NCI-H128 (cell line): ENCODE measurements around the gene CALY.

ENCODE experiments used
- DNase-seq: peaks from one replicate; lab custom pipeline; 2025; ENCODE audit not compliant: unreplicated experiment; lab: John Stamatoyannopoulos, UW

The CALY gene

DNA sequence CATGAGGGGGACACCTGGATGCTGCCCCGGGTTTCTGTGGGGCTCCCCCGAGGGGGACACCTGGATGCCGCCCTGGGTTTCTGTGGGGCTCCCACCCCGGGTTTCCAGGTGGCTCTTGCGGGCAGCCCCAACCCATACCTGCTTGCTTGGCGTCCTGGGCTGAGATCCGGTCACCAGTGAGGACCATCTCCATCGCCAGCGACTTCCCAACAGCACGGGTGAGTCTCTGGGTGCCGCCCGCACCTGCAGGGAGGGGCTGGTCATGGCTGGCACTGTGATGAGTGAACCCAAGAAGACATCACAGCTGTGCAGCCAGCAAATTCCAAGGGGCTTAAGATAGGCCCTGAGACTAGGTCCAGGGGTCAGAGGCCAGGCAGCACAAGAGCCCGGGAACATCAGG lies 30.1 kb upstream of the CALY start:
- no peak for DNase-seq

DNA sequence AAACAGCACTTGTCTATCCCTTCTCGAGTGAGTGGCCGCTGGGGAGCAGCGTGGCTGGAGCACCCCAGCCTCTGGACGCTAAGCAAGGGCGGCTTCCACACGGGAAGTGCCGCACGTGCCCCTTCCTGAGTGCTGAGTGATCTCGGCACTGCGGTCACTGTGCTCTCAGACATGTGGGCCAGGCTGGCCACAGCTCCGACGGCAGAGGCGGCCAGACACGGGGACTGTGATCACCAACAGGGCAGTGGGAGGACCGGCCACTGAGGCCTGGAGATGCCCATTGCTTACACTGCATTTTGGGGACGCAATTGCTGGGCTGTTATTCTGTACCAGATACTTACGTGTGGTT lies 29.4 kb upstream of the CALY start:
- no peak for DNase-seq

DNA sequence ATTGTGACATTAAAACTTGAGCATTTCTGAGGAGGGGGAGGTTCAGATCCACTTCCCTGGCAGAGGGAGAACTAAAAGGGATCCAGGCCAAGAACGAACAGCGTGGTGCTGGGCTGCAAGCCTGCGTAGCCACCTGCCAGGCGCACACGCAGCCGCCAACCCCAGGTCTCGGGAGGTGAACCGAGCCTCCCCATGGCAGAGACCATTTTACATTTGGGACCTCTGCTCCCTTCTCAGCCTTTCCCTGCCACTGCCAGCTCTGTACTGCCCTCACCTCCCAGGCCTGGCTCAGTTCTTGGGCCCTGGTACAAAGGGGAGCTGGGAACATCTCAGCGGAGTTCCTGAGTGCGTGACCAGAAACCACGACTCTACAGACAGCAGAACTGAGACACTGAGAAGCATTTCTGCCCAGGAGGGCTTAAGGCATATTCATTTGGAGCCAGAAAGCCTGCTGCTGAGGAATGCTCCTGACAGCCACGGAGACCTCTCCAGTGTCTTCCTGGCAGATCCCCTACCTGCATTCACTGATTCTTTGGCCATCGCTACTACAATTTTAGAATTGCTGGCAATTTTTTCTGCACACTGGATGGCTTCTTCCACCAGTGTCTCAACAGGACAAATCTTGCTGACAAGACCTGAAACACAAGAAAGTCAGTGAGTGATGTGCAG lies 28.9 kb upstream of the CALY start:
- DNase-seq: no peak

DNA sequence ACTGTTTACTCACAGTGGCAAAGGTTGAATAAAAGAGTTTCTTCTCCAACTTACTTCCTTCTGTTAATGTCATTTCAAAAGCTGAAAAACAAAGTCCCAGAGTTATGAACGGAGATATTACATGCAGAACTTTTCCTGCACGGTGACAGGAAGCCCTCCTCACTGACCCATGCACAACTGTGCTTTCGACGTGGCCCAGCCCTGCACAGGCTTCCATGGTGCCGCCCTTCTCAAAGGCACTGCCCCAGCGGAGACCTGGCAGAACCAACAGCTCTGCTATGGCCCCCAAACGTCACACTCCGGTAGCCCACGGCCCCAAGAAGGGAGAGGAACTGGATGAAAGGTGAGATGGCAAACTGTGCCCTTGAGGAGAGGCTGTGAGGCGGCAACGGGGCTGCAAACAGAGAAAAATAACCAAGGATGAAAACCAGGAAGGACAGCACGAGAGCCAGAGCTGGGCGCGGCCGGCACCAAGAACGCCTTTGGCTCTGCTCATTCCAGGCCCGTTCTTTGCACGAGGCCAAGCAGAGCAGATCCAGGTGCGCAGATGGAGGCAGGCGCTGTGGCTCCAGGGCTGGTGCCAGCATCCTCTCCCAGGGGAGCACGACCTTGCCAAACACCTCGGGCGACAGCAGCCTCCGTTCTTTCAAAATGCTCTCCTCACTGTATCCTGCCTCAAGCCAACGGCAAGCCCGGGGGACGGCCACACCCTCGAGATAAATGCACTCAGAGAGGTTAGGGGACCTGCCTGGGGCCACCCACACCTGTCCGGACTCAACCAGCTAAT lies 28.1 kb upstream of the CALY start:
- no peak for DNase-seq

DNA sequence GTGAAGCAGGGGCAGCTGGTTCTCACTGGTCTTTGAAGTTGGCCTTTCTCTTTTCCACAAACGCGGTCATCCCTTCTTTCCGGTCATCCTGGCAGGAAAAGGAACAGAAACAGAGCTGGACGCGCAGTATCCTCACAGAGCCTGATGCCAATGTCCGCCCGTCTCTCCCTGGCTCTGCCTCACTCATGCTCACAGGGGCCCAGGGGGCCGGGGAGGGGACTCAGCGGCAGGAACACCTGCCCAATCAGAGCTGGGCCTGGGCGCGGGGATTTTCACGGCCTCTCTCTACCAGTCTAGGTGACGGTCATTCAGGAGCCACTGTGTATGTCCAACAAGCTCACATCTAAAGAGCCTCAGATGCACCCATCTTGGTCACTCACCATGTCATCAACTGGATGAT lies 26.1 kb upstream of the CALY start:
- DNase-seq: no peak

DNA sequence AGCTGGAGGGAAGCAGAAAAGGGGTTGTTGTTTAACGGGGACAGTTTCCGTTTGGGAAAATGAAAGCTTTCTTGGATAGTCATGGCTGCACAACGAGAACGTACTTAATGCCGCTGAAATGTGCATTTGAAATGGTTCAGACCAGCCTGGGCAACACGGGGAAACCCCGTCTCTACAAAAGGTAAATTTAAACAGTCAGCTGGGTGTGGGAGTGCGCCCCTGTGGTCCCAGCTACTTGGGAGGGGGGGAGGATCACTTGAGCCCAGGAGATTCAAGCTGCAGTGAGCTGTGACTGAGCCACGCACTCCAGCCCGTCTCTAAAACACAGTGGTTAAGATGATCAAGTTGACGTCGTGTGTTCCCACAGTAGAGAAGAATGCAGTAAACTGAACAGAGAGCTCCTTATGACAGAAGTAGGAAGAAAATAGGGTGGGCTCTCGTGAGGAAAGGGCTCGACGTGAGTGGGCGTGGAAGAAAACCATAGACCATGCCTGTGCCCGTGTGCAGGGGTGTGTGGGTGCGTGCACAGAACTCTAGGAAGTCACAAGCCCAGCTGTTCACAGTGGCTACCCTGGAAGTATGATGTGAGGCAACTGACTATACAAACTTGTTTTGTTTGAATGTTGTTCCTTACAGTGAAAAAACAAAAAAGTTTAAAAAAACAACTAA lies 25.2 kb upstream of the CALY start:
- DNase-seq: no peak

DNA sequence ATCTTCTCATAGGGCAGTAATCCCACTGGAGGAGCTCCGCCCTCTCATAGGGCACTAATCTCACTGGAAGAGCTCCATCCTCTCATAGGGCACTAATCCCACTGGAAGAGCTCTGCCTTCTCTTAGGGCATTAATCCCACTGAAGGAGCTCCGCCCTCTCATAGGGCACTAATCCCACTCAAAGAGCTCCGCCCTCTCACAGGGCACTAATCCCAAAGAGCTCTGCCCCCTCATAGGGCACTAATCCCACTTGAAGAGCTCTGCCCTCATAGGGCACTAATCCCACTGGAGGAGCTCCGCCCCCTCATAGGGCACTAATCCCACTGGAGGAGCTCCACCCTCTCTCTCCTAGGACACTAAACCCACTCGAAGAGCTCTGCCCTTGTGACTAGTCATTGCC lies 24.5 kb upstream of the CALY start:
- no peak for DNase-seq

DNA sequence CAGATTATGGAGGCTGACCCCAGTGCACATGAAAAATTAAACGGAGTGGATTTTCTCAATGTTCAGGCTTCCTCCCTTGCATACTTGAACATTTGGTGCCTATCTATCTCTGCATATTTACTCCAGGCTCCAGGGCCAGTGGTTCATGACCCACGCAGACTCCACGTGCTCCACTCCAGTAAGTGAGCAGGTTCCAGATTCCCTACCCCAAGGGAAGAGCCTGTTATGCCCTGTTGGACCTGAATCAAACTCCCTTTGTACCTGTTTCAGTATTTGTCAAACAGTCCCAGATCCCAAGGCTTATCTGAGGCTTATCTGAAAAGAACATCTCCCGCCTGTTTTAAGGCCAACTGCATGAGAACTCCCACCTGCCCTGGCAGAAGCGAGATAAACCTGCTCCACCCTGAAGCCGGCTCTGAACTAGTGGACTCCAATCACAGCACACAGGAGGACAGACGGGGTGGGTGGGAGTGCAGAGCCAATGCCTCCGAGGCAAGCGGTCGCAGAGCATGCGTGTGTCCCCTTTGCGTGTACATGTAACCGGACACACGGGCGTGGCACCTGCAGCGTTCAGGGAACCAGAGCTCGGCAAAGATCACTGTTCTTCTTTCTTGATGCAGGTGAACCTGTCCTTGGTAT lies 23.4 kb upstream of the CALY start:
- no peak for DNase-seq

DNA sequence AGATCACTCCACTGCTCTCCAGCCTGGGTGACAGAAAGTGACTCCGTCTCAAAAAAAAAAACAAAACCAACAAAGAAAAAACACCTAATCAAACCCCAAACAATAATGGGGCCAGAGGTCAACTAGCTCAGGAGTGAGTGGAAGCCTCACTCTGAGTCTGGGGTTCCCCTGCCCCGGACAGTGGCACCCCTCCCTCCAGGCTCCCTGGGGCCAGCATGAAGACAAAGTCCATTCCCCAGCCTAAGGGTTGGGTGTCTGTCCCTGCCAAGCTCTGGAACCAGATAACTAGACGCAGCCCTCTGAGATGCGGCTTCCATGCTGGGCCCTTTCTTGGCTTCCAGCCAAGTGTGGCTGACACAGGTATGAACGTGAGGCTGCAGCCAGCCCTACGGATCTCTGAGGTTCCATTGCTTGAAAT lies 22.9 kb upstream of the CALY start:
- peak; percentile 16 for DNase-seq

DNA sequence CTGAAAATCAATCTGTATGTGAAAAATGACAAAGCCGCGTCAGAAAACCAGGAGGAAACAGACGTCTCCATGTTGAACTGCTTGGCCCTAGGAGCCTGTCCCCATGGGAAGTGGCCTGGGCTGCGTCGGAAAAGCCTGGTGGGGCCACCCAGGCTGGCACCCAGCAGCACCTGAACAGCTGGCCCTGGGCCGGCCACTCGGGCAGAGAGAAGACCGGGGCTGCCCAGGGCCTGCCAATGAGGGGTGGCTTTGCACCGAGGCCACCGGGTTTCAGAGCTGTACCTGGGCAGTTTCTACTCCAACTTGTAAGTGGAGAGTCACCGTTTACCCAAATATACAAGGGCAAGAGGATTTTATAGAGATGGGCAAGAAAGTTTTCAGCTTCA lies 22.2 kb upstream of the CALY start:
- DNase-seq: no peak

DNA sequence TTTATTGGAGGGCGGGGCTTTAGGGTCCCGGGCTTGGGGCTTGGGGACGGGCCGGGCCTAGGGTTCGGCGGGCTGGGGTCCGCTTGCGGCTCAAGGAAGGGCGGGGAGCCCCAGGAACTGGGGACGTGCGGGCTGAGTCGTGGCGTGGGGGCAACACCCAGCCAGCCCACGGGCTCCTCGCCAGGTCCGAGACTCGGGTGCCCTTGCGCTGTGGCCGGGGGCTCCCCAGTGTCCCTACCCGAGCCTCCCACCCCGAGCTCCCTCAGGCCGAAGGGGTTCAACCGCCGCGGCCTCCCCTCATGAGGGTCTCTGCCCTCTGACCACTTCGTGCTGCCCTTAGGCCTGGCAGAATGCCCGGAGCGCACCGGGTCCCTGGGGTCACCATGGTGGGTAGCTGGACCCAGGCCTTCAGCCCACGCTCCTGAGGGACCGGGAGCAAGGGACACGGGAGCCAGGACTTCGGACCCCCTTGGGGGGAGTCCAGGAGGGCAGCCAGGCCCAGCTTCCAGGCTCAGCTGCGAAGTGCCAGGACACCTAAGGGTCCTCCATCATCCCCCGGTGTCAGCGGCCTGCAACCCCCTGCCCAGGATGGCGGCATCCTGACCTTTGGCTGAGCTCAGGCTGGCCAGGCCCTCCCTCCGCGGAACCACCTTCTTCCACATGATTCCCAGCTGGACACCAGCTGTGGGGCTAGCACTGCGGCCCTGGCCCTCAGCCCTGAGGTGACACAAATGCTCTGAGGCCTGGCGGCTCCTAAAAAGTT lies 21.6 kb upstream of the CALY start:
- no peak for DNase-seq

DNA sequence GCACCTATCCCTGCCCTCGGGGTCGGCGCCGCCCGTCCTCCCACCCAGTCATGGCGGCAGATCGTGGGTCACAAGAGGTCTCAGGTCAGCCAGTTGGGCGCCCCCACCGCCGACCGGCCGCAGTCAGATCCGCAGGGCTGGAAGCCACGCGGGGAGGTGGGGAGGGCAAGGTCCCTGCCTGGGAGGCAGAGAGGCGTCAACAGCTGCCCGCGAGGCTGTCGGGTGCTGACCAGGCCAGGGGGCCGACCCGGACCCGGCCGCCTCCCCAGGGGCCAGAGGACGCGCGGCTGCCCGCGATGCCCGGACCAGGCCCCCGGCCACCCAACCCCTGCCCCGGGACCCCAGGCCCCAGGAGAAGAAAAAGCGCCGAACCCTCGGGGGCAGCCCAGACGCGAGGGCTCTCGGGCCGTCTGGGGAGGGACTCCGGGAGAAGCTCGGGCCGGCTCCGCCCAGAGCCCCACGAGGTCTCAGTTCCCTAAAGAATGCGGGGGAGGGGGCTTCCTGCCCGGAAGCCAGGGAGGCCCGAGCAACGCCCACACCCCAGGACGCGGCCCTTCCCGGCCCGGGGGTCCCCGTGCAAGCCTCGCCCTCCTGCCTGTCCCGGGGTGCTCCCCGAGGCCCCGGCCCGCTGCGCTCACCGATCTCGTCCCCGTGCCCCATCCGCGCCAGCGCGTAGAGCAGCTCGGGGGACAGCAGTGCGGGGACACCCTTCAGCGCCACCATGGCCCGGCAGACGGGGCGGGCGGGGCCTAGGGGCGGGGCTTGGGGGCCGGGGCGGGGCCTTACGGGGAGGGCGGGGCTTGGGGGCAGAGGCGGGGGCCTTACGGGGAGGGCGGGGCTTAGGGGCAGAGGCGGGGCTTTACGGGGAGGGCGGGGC lies 20.8 kb upstream of the CALY start, which contains the start of gene FUOM:
FUOM (minus strand) TSS at position 735 of the 877 bp plus-strand sequence; CDS start at position 723, 12 bp downstream.
- no peak for DNase-seq

DNA sequence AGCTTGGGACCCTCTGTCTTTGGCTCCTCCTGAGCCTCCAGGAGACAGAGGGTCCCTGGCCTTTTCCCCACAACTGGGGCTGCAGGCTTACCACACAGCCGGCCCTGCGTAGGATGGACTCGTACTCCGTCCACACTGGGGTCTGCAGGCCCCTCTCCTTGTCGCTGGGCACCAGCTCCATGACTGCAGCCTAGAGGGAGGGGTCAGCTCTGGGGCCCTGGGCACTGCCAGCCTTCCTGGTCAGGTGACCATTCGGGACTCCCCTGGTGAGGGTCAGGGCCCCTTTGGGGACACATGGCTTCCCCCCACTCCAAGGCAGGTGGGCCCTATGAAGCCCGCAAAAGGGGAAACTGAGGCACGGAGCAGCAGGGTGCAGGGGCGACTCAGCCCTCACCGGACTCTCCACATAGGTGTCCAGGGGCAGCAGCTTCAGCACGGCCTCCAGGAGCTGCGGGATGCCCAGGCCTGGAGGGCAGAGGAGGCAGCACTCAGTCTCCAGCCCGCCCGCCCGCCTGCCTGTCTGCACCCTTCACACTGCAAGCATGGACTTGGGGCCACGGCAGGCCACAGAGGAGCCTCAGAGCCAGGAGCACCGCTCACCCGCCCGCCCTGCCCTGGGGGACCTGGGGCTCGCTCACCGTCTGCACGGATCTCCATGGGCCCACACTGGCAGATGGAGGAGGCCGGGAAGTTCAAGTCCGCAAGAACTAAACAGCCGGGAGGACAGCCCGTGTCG lies 20.0 kb upstream of the CALY start:
- DNase-seq: no peak

DNA sequence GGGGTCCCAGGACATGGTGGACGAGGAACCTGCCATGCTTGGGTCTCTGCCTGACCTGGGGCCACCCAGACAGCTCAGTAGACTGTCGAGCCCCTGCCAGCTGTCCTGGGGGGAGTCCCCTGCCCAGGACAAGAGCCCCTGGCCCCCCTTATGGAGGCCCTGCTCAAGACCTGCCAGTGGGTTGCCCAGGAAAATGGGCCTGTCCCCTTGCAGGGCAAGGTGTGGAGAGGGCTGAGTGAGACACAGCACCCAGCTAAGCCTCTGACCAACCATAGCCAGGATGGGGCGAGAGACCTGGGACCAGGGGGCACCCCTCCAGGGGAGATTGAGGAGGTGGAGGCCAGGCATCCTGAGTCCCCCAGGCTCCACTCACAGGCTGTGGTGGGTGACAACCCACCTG lies 19.3 kb upstream of the CALY start:
- no peak for DNase-seq

DNA sequence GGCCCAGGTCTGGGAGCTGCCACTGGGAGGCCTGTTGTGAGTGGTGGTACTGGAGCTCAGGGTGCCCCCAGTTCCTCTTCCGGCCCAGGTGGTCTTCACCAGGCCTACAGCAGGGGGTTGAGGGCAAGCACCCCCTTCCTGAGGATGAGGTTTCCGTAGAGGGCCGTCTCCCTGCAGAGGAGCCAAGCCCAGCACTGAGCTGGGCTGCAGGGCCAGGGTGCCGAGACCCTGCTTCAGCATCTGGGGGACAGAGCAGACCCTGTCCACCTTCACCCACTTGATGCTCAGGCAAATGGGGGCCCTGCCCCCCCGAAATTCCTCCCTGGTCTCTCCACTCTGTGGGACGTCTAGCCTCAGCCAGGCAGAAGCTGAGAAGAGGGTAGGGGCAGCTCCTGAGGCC lies 18.6 kb upstream of the CALY start:
- no peak for DNase-seq

DNA sequence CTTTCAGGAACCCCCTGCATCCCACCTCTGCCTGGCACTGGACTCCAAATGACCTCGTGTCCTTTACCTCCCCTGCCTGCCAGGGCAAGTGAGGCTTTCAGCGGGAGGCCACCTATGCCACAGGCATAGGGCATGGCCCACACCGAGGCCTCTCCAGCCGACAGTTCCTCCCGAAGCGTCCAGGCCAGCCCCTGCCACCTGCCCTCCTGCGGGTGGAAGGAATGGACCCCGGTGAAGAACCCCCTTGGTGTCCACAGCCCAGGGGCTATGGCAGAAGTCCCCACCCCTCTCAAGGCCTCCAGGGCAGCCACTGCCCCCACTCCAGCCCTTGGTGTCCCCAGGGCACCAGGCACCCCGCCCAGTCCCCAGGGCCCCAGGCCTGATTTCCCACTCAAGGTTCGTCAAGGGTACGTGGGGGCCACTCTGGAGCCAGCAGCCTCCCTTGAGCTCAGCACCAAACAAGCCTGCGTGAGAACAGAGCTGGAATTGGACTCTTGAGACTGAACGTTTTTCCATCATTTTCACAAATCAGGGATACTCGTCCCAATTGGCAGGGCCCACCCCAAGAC lies 18.1 kb upstream of the CALY start:
- DNase-seq: no peak

DNA sequence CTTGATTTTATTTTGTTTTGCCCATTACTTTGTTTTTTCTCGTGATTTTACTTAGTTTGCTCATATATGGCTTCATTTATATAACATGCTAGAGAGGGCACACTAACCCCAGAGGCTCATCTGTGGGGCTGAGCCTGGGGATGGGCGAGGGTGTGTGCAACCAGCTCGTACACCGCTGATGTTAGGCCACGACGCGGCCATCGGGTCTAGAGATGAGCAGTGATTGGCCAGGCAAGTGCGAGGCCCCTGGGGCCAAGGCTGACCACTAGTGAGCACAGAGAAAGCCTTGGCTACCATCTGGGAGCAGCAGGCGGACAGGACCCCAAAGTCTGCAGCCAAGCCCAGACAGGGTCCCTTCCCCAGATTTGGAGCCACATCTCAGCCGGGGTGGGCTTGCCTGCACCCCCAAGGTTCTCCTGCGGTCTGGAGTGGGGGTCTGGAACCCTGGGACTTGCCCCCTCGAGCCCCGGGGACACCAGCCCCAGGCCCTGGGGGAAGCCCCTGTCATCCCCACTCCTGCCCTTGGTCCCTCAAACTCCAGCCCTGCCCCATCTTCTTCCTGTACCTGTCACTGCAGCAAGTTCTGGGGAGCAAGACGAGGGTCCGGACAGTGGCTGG lies 17.4 kb upstream of the CALY start:
- DNase-seq: no peak

DNA sequence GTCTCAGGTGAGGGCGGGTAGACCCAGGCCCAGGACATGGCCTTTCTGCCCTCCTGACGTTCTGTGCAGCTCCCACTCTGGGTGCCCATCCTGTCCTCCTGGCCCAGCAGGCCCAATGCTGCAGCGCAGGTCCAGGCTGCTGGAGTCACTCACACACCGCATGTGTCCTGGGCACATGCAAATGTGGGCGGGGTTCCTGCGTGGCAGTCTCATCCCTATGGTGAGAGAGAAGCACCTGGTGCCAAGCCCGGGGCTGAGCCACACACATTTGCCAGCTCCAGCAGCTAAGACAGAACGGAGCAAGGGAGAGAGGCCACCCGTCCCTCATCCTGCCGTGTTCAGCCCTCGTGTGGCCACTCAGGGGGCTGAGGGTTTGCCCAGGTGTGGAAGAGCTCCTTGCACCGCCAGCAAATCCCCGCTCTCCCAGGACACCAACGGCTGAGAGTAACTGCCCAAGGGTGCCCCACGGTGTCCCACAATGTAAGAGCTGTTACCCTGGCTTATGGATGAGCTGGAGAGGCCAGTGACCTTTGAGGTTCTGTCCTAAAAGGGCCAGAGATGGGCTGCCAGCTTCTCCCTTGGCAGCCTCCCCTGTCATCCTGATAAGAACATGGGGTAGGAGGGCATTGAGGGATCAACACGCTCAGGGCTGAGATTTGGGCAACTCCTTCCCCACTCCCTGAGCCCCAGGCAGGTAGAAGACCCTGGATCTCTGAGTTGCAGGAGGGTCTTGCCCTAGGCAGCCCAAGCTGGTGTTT lies 16.7 kb upstream of the CALY start:
- no peak for DNase-seq
